HFFc6 (cell line): ENCODE measurements around the gene ACVRL1. TPM values are rescaled to one million over a fixed set of nuclear protein-coding genes. Genes with fewer than 3 reads are reported as not detected.

Source experiments
- DNase-seq: peaks from one replicate; pipeline ENCODE4 v3.0.0-alpha.2; 2018
- H3K27ac Mint-ChIP-seq: 2 replicates; pipeline ENCODE4 v1.8.0; 2020; ENCODE audit warnings: mild to moderate bottlenecking, mixed read lengths
- H3K27me3 Mint-ChIP-seq: 2 replicates; pipeline ENCODE4 v1.8.0; 2021; ENCODE audit warnings: mild to moderate bottlenecking, moderate library complexity, mixed read lengths; ENCODE audit not compliant: insufficient read depth
- H3K36me3 Mint-ChIP-seq: 2 replicates; pipeline ENCODE4 v1.8.0; 2021; ENCODE audit warnings: low read depth, mixed read lengths
- H3K4me1 Mint-ChIP-seq: 2 replicates; pipeline ENCODE4 v1.8.0; 2020; ENCODE audit warnings: low read depth, mixed read lengths
- H3K4me3 Mint-ChIP-seq: 2 replicates; pipeline ENCODE4 v1.8.0; 2020; ENCODE audit warnings: mild to moderate bottlenecking, moderate library complexity, mixed read lengths
- H3K9me3 Mint-ChIP-seq: 2 replicates; pipeline ENCODE4 v1.8.0; 2020; ENCODE audit warnings: mild to moderate bottlenecking, mixed read lengths
- total RNA-seq, 6 experiments: library from RNA; stranded (reverse); fragmentation: NEBNext Ultra II Directional; extraction: Animal tissue kit (Norgen Biotek cat#: 25700); gene quantifications; 2 replicates in 1 of 6; 3 replicates in 5 of 6; pipeline ENCODE4 v1.2.3, GENCODE V29; 2021
- TF ChIP-seq, protein P1 (sequence below): fragments of 200-600 bp; sonication (generic); IDR thresholded peaks from 2 replicates; pipeline ENCODE4 v1.5.0; 2021; ENCODE audit warnings: antibody characterized with exemption, mild to moderate bottlenecking

The ACVRL1 gene
- total RNA-seq, 6 experiments from 2014 or later: 5.4 to 13.5 (median 10.0) TPM

DNA sequence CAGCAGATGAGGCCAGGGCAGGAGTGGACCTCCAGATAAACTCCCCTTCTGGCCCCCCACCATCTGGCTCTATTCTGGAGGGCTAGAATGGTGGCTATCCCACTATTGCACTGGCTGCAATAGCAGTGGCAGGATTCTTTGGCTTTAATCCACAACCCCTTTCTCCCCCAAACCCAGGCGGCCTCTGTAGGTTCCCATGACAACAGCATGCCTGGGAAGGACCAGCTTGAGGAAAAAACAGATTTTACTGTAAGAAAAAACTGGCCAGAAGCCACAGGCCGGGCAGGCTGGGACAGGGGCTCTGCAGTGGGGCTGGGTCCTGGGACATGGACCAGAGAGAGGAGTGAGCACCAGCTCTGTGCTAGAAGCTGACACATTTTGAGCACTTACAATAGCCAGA lies 30.6 kb downstream of the ACVRL1 start:
- DNase-seq: no peak
- H3K36me3 Mint-ChIP-seq: no peaks in the 10 kb centered on the region
- H3K9me3 Mint-ChIP-seq: no peaks in the 10 kb centered on the region
- H3K4me3 Mint-ChIP-seq: no peak overlapping the region
- peaks cover 14% of the 10 kb centered on the region for H3K4me1 Mint-ChIP-seq
- H3K27me3 Mint-ChIP-seq: peaks cover 23% of the 10 kb centered on the region
- TF ChIP-seq, protein P1, sequence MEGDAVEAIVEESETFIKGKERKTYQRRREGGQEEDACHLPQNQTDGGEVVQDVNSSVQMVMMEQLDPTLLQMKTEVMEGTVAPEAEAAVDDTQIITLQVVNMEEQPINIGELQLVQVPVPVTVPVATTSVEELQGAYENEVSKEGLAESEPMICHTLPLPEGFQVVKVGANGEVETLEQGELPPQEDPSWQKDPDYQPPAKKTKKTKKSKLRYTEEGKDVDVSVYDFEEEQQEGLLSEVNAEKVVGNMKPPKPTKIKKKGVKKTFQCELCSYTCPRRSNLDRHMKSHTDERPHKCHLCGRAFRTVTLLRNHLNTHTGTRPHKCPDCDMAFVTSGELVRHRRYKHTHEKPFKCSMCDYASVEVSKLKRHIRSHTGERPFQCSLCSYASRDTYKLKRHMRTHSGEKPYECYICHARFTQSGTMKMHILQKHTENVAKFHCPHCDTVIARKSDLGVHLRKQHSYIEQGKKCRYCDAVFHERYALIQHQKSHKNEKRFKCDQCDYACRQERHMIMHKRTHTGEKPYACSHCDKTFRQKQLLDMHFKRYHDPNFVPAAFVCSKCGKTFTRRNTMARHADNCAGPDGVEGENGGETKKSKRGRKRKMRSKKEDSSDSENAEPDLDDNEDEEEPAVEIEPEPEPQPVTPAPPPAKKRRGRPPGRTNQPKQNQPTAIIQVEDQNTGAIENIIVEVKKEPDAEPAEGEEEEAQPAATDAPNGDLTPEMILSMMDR: no peak
- no peak overlapping the region for H3K27ac Mint-ChIP-seq

DNA sequence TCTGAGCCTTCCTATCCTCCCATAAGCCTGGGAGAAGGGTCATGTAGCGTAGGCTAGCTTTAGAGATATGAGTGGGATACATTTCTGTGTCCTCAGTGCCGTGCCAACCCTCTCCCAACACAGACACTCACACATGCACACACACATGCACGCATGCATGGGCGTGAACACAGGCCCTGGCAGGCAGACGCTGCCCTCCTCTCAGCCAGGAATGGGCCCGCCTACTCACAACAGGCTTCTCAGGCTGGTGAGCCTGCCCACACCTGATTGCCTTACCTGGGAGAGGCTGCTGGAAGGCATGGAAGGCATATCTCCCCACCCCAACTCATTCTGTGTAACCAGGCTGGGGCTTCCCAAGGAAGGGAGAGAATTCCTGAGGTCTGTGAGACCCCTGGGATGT lies 31.4 kb downstream of the ACVRL1 start:
- peaks cover 5% of the 10 kb centered on the region for H3K9me3 Mint-ChIP-seq
- TF ChIP-seq, protein P1: no peak
- no peak overlapping the region for H3K27ac Mint-ChIP-seq
- H3K36me3 Mint-ChIP-seq: no peaks in the 10 kb centered on the region; the same call in 1 of the 2 replicates
- H3K4me3 Mint-ChIP-seq: no peak overlapping the region
- H3K27me3 Mint-ChIP-seq: peaks cover 23% of the 10 kb centered on the region
- peaks cover 14% of the 10 kb centered on the region for H3K4me1 Mint-ChIP-seq
- DNase-seq: no peak

DNA sequence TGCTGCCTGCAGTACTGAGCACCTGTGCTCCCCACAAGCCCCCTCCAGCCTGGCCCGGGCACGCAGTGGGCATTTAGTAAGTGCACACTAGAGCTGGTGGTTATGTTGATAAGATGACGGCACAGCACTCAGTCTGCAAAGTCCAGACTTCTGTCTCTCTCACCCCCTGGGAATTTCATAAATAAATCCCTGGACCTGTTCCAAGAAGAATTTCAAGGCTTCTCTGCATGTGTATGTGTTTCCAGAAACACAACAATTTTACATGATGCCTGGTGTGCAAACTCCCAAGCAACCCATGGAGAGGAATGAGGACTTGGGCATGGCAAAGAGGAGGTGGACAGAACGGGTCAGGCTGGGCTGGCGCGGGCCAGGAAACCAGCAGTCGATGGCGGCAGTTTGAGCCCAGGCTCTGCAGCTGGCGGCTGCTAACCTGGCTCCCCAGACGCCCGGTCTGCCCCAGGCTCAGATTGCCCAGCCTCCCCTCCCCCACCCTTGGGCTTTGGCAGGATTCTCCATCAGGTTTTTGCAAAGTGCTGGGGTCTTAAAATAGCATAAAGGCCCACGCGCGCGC lies 33.8 kb downstream of the ACVRL1 start:
- peaks cover 14% of the 10 kb centered on the region for H3K4me1 Mint-ChIP-seq
- peak; percentile 16 for DNase-seq
- H3K4me3 Mint-ChIP-seq: no peak overlapping the region
- H3K36me3 Mint-ChIP-seq: peaks cover 16% of the 10 kb centered on the region
- no peak overlapping the region for H3K27ac Mint-ChIP-seq
- H3K27me3 Mint-ChIP-seq: peaks cover 13% of the 10 kb centered on the region
- peaks cover 22% of the 10 kb centered on the region for H3K9me3 Mint-ChIP-seq
- TF ChIP-seq, protein P1: no peak

DNA sequence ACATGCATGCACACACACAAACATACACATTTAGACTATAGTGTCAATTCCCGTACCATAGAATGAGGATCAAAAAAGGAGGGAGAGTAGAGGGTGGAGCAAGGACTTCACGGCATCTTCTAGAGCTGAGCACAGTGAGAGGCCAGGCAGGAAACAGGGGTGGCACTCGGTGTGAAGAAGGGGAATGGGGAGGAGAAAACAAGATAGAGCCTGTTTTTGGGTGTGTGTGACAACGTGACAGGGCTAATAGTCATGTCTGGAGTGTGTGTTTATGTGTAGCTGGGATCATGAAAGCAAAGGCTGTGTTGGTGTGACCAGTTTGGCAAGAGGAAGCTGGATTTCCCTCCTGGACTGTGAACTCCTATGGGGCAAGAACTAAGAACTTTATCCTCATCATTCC lies 34.3 kb downstream of the ACVRL1 start:
- H3K9me3 Mint-ChIP-seq: peaks cover 24% of the 10 kb centered on the region
- no peak overlapping the region for H3K4me3 Mint-ChIP-seq
- no peak overlapping the region for H3K27ac Mint-ChIP-seq
- DNase-seq: no peak
- peaks cover 16% of the 10 kb centered on the region for H3K36me3 Mint-ChIP-seq
- TF ChIP-seq, protein P1: no peak
- peaks cover 14% of the 10 kb centered on the region for H3K4me1 Mint-ChIP-seq
- peaks cover 13% of the 10 kb centered on the region for H3K27me3 Mint-ChIP-seq

DNA sequence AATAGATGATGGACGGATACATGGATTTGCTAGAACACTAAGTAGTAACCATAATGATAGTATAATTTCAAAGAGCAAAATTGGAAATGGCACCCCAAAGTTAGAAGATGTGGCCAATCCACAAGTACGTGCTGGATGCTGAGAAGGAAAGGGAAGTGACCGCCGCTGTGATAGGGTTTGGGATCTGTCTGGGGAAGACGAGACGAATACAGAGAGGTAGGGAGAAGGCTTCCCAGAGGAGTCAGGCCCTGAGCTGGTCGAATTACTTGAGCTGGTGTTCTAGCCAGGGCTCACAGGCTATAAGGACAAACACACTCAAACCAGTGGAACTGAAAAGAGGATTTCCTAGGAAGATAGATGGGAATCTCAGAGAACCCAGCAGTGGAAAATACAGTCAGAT lies 34.8 kb downstream of the ACVRL1 start:
- peaks cover 26% of the 10 kb centered on the region for H3K9me3 Mint-ChIP-seq
- no peak overlapping the region for H3K4me3 Mint-ChIP-seq

More for the DNA sequence above, 34.8 kb downstream of the ACVRL1 start:
- no peak for DNase-seq
- Mint-ChIP-seq H3K36me3 (peaks cover 16% of the 10 kb centered on the region), H3K27me3 (peaks cover 13% of the 10 kb centered on the region), H3K27ac (no peak overlapping the region), H3K4me1 (peaks cover 14% of the 10 kb centered on the region)
- TF ChIP-seq, protein P1: no peak
